CD4-positive, alpha-beta T cell treated with Interleukin-4 for 1 hour (primary cell): ENCODE data around the gene MTA1.

Experiments
- DNase-seq, 2 donors: peaks; one replicate each; pipeline ENCODE4 v3.0.0-alpha.2; 2020 to 2022

The MTA1 gene

DNA sequence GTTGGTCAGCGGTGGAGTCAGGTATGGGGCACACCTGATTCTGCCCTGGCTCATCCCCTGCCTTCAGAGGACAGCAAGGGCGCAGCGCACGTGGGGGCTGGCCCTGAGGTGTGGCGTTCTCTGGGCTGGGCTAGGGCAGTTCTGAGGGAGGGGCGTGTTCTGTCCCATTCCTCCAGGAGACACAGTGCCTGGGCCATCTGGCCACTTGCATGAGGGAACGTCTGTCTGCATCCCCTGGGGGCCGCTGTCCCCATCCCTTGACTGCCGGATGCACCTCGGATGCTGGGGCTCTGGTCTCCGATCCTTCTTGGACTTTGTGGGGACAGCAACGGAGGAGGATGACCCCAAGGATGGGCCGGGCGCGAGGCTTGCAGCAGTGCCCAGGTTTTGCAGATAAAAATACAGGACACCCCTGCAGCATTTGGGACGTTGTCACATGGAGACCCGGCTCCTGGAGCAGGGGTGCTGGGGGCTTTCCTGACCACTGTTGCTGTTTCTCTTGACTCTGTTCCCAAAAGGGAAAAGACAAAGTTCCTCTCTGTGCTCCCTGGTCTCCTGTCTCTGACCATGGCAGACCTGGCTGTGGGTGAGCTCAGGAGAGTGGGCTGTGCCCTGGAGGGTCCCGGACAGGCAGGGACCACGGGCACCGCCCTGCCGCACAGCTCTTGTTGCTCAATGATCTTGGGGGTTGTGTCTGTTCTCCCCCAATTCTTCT lies 6.9 kb downstream of the MTA1 start:
- DNase-seq, result no peak

DNA sequence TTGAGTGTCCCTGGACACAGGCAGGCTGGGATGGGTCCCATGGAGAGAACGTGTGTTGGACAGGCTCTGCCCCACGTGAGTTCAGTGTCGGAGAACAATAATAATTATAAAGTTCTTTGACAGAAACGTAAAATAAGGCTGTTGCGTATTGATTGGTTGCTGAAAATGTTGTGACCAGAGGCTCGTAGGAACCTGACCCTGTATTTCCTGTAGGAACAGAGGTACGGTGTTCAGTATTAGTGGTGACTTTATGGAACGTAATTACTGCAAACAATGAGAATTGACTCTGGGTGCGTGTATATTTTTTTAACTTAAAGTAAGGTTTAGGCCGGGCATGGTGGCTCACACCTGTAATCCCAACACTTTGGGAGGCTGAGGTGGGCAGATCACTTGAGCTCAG lies 7.8 kb downstream of the MTA1 start:
- DNase-seq, result no peak

DNA sequence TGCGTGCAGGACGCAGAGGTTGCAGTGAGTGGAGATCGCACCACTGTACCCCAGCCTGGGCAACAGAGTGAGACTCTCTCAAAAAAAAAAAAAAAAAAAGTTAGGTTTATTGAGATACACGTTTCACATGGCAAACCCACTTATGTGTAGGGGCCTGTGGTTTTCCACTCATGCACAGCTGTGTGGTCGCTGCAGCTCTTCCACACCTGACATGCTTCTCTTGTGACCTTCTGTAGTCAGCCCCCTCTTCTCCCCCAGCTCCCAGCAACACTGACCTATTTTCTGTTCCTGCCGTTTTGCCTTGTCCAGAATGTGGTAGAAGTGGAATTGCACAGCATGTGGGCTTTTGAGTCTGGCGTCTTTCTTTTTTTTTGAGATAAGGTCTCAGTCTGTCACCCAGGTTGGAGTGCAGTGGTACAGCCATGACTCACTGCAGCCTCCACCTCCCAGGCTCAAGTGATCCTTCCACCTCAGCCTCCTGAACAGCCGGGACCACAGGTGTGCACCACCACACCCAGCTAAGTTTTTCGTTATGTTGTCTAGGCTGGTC lies 8.4 kb downstream of the MTA1 start:
- no peak for DNase-seq

DNA sequence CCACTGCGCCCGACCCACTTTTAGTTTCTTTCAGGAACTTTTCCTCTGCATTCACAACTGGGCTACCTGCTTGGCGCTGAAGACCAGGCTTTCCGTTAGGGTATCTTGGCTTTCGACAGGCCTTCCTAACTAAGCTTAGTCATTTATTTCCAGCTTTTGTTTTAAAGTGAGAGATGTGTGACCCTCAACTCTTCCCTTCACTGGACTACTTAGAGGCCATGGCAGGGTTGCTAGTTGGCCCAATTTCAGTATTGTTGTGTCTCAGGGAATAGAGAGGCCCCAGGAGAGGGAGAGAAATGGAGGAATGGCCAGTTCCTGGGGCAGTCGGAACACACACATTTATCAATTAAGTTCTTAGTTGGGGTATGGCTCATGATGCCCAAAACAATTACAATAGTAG lies 10.4 kb downstream of the MTA1 start:
- DNase-seq, result no peak

DNA sequence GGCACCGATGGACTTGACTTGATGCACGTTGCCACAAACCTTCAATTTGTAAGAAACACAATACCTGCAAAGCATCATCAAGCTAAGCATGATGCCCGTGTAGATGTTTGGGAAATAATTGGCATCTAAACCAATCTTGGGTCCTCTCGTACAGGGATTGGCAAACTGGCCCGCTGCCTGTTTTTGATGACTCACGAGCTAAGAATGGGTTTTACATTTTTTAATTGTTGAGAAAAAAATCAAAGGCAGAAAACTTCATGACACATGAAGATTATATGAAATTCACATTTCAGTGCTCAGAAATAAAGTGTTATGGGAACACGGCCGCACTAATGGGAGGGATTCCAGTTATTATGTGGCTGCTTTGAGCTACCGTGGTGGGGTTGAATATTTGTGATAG lies 10.9 kb downstream of the MTA1 start:
- no peak for DNase-seq

DNA sequence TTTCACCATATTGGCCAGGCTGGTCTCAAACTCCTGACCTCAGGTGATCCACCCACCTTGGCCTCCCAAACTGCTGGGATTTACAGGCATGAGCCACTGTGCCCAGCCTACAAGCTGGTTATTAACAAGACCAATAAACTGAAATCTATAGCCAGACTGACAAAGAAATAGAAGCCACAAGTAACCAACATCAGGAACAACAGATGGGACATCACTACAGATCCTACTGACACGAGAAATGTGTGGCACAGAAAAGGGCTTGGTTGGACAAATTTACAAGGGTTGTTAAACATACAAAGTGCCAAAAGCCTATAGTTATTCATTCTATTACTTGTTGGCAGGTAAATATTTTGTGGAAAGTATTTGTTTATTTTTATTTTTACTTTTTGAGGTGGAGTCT lies 11.6 kb downstream of the MTA1 start:
- no peak for DNase-seq

- DNase-seq, result no peak
Measured at GRCh38 chr14:105432657-105433056, 13.0 kb downstream of the MTA1 start.

DNA sequence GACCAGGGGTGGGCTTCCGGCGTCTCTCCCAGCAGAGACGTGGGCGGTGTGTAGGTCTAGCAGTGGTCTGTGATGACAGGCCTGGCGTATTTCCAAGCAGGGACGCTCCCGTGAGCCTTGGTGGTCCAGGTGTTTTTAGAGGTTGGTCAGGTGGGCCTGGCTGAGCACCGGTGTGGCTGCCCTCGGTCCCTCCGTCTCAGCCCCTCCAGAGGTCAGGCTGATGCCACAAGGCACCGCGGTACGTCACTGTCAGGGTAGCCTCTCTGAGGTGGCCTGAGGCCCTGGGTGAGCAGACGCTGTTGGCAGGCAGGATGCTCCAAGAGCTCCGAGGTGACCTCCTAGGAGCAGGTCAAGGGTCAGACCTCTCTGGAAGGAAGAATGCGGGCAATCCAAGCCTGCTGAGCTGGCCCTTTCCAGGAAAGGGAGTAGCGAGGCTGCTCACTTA lies 13.6 kb downstream of the MTA1 start:
- no peak for DNase-seq

- no peak for DNase-seq
Measured at GRCh38 chr14:105436402-105436801, 16.8 kb downstream of the MTA1 start.

- DNase-seq, result no peak
Measured at GRCh38 chr14:105436891-105437722, 17.5 kb downstream of the MTA1 start.

DNA sequence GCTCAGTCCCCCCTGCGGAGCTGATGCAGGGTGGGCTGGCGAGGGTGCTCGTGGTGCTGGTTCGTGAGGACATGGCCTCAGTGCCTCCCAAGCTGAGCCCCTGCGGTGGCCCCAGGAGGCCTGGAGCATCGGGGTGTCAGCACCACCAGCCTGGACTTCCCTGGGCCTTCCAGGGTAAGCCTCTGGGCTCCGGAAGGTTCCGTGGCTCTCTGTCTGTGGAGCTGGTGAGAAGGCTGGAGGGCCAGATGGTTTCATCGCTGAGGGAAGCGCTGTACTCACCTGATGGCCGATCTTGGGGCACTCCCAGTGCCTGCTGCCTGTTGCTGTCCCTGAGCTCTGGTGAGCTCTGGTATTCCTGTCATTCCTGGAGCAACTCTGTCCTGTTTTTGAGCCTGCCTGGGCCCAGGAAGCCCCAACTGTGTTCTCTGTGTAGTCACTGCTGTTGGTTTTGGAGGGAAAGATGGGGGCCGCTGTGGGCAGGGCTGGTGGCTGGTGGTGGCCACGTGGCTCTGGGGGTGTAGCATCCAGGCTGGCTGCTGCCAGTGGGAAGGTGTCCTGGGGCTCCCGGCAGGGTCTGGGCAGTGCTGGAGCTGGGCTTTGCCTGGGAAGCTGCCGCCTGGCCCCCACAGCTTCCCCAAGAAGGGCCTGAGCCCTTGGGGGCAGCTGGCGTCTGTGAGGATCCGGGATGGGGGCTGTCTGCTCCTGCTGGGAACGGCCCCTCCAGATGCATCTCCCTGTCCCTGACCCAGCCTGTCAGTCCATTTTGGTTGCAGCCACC lies 18.3 kb downstream of the MTA1 start:
- no peak for DNase-seq

GRCh38 chr14:105439179-105439578 lies 19.6 kb downstream of the MTA1 start:
- no peak for DNase-seq

DNA sequence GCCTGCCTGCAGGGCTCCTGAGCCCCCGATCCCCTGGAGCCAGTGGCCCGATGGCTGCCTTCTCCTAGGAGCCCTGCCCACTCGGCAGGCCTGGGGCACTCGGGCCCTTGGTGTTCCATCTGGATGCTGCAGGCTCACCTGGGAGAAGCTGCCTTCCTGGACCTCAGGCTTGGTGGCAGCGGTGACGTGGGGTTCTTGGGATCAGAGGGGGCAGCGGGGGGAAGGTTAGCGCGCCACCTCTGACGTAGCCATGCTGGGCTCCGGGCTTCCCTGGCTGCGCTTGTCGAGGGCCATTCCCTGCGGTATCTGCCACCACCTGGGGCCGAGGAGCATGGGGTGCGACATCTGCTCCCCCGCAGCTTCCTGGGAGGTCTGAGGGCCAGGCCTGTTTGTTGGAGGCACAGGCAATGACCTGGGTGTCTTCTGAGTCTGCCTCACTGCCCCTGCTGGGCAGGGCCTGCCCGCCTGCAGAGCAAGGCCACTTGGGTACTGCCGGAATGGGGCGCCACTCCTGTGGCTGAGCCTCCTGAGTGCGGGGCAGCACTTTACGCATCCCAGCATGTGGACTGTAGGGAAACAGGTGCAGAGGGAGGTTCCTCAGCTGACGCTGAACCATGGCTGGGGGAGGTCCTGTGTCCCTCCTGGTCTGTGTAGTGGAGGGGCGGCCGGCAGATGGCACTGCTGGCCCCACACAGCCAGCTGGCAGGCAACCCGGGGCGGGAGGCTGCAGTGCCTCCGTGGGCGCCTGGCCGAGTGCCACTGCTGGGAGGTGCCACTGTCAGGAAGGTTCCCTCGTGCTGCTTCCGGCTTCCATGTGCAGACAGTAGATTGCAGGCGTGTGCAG lies 20.3 kb downstream of the MTA1 start:
- no peak for DNase-seq

- DNase-seq, result no peak
Measured at GRCh38 chr14:105440554-105440900, 20.9 kb downstream of the MTA1 start.

DNA sequence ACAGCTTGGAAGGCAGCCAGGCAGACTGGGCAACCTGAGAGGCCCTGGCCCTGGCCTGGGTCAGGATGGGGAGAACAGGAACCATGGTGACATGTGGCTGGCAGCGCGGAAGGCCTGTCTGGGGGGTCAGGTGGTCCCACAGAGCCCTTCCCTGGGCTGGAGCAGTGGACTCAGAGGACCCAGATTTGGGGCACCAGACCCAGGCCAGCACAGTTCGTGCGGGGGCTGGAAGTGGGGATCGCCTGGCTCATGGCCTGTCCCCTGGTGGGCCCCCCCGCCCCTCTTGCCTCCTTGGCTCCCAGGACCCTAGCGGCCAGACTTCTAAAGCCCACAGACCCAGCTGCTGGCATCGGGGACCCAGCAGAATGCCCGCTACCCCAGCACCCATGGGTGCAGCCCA lies 21.4 kb downstream of the MTA1 start:
- no peak for DNase-seq

GRCh38 chr14:105442125-105442524 lies 22.5 kb downstream of the MTA1 start:
- DNase-seq, result no peak

GRCh38 chr14:105442834-105443233 lies 23.2 kb downstream of the MTA1 start:
- DNase-seq, result no peak

- DNase-seq, result no peak
Measured at GRCh38 chr14:105444859-105445258, 25.2 kb downstream of the MTA1 start.

- no peak for DNase-seq
Measured at GRCh38 chr14:105445290-105445689, 25.7 kb downstream of the MTA1 start.

DNA sequence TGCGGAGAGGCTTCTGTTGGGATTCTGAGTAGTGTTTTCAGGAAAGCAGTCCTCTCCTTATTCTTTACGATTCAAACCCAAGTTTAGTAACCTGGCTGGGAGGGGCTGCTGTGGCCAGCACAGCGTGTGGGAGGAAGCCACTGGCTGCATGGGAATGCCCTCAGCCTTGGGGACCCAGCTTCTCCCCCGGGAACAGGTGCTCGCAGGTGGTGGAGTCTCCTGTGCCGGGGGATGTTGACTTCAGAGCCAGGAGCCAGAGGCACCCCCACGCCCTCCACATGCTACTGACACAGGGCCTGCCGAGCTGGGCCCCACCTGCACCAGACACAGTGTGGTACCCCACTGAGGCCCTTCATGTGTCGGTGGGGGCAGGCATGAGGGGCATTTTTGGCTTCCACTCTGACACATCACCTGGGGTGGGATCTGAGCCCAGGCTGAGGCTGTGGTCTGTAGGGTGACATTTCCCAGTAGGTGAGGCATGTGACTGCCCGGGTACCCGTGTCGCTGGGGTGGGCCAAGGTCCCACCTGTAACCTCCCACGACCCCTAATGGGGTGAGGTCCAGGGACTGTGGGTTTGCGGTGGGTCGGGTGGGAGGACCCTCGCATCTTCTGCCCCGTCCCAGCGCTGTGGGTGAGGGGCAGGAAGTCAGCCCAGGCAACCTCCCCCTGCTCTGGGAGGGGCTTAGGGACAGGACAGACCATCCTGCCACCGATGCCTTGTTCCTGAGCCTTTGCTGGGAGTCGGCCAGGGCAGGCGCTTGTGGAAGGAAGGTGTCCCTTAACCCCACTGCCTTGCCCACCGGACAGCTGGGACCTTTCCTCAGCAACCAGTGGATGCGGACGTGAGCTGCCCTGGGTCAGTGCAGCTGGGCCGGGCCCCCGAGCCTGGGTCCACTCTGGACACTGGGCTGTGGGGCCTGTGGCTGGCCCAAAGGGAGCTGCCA lies 26.5 kb downstream of the MTA1 start:
- no peak for DNase-seq

- no peak for DNase-seq
Measured at GRCh38 chr14:105446971-105447370, 27.3 kb downstream of the MTA1 start.
